Measurements from ENCODE around the gene FLOT1.
"Not testable (repeated sequence)": the region's sequence is repeated elsewhere in the genome, so short reads cannot be mapped to it uniquely, and the experiment has no call there.

FLOT1 gene

GRCh38 chr6:30721198-30722024 is 21.1 kb downstream of the FLOT1 start:
- peak; percentile 95 for DNase-seq

- peak; percentile 76 for DNase-seq
Measured at GRCh38 chr6:30720738-30721197, 21.7 kb downstream of the FLOT1 start.

GRCh38 chr6:30719791-30720737 is 22.4 kb downstream of the FLOT1 start, which contains the start of gene TUBB:
Gene TUBB (plus strand): TSS chr6:30720352. CDS start chr6:30720507, 155 bp downstream.
- peak; percentile 99 for DNase-seq

GRCh38 chr6:30719356-30719755 is 23.1 kb downstream of the FLOT1 start:
- no peak for DNase-seq

- DNase-seq = not testable (repeated sequence)
Measured at GRCh38 chr6:30717845-30718720, 24.4 kb downstream of the FLOT1 start.

GRCh38 chr6:30717129-30717844 is 25.2 kb downstream of the FLOT1 start, which contains the start of gene MDC1:
Gene MDC1 (minus strand): TSS chr6:30717281. CDS start chr6:30715175, 2,106 bp downstream.
- DNase-seq = peak; percentile 99

GRCh38 chr6:30716879-30717128 is 25.7 kb downstream of the FLOT1 start:
- no peak for DNase-seq

- no peak for DNase-seq
Measured at GRCh38 chr6:30714263-30714662, 28.2 kb downstream of the FLOT1 start.

- DNase-seq = no peak
Measured at GRCh38 chr6:30712441-30712945, 30.0 kb downstream of the FLOT1 start.

- DNase-seq = no peak
Measured at GRCh38 chr6:30711758-30712380, 30.6 kb downstream of the FLOT1 start.

- no peak for DNase-seq
Measured at GRCh38 chr6:30709101-30709868, 33.2 kb downstream of the FLOT1 start.

GRCh38 chr6:30707281-30707850 is 35.1 kb downstream of the FLOT1 start:
- DNase-seq = peak; percentile 92

GRCh38 chr6:30705620-30706019 is 36.9 kb downstream of the FLOT1 start:
- DNase-seq = no peak

GRCh38 chr6:30703821-30704220 is 38.7 kb downstream of the FLOT1 start:
- DNase-seq = no peak

- no peak for DNase-seq
Measured at GRCh38 chr6:30703011-30703410, 39.5 kb downstream of the FLOT1 start.

- no peak for DNase-seq
Measured at GRCh38 chr6:30700340-30700739, 42.1 kb downstream of the FLOT1 start.

GRCh38 chr6:30696432-30696831 is 46.1 kb downstream of the FLOT1 start:
- no peak for DNase-seq

GRCh38 chr6:30691208-30691847 is 51.2 kb downstream of the FLOT1 start:
- DNase-seq = no peak

GRCh38 chr6:30690403-30691207 is 51.9 kb downstream of the FLOT1 start, which contains the start of gene NRM:
Gene NRM (minus strand): TSS chr6:30690984. CDS start chr6:30690974, 10 bp downstream.
- DNase-seq = peak; percentile 88
